OCI-LY1 (cell line): ENCODE measurements around the gene ZP1.
"Not testable (repeated sequence)": the region's sequence is repeated elsewhere in the genome, so short reads cannot be mapped to it uniquely, and the experiment has no call there.

Experiments used
- H2AFZ ChIP-seq: fragments of 200-600 bp; sonication (generic), shearing (Covaris generic); 2 replicates; pipeline ENCODE4 v1.6.0; 2014; ENCODE audit warnings: antibody characterized with exemption, mild to moderate bottlenecking, low read length
- H3F3A ChIP-seq: fragments of 200-600 bp; sonication (generic), shearing (Covaris generic); 2 replicates; pipeline ENCODE4 v1.6.0; 2014; ENCODE audit warnings: mild to moderate bottlenecking, antibody characterized with exemption, low read length, moderate library complexity; ENCODE audit not compliant: insufficient read depth
- H3K27ac ChIP-seq: fragments of 200-600 bp; sonication (generic); 2 replicates; pipeline ENCODE4 v1.5.1; 2014; ENCODE audit warnings: low read length, mixed run types, mild to moderate bottlenecking, low read depth; ENCODE audit not compliant: poor library complexity, severe bottlenecking
- H3K27me3 ChIP-seq: fragments of 200-600 bp; sonication (generic); 2 replicates; pipeline ENCODE4 v1.6.0; 2014; ENCODE audit warnings: antibody characterized with exemption, mild to moderate bottlenecking, low read length, moderate library complexity; ENCODE audit not compliant: insufficient read depth
- H3K36me3 ChIP-seq: fragments of 200-600 bp; sonication (generic); 2 replicates; pipeline ENCODE4 v1.6.1; 2014; ENCODE audit warnings: mild to moderate bottlenecking, antibody characterized with exemption, low read length, moderate library complexity, mixed read lengths; ENCODE audit not compliant: insufficient read depth
- H3K4me1 ChIP-seq: fragments of 200-600 bp; sonication (generic); 2 replicates; pipeline ENCODE4 v1.5.1; 2014; ENCODE audit warnings: mild to moderate bottlenecking, low read length, moderate library complexity; ENCODE audit not compliant: insufficient read depth, severe bottlenecking
- H3K4me2 ChIP-seq: fragments of 200-600 bp; sonication (generic), shearing (Covaris generic); 2 replicates; pipeline ENCODE4 v1.6.1; 2014; ENCODE audit warnings: low read length
- H3K4me3 ChIP-seq: fragments of 200-600 bp; sonication (generic); 2 replicates; pipeline ENCODE4 v1.5.1; 2014; ENCODE audit warnings: low read length, low read depth, mild to moderate bottlenecking, mixed read lengths; ENCODE audit not compliant: poor library complexity, severe bottlenecking
- H3K79me2 ChIP-seq: fragments of 200-600 bp; shearing (Covaris generic); 2 replicates; pipeline ENCODE4 v1.6.1; 2016; ENCODE audit warnings: mixed run types, low read length, mixed read lengths; ENCODE audit not compliant: insufficient read depth
- H3K9ac ChIP-seq: fragments of 200-600 bp; sonication (generic), shearing (Covaris generic); 2 replicates; pipeline ENCODE4 v1.6.1; 2014; ENCODE audit warnings: mild to moderate bottlenecking, low read length, mixed read lengths
- H3K9me2 ChIP-seq: fragments of 200-600 bp; sonication (generic), shearing (Covaris generic); 2 replicates; pipeline ENCODE4 v1.6.1; 2014; ENCODE audit warnings: low read depth, mild to moderate bottlenecking, low read length, mixed read lengths
- H3K9me3 ChIP-seq: fragments of 200-600 bp; shearing (Covaris generic); 2 replicates; pipeline ENCODE4 v1.6.1; 2014; ENCODE audit warnings: low read length, mixed read lengths
- H4K20me1 ChIP-seq: fragments of 200-600 bp; sonication (generic), shearing (Covaris generic); 2 replicates; pipeline ENCODE4 v1.6.0; 2016; ENCODE audit warnings: mild to moderate bottlenecking, low read length; ENCODE audit not compliant: insufficient read depth
- EZH2 ChIP-seq: fragments of 200-600 bp; sonication (generic), shearing (Covaris generic); IDR thresholded peaks from 2 replicates; pipeline ENCODE4 v1.8.0; 2017; ENCODE audit warnings: borderline replicate concordance, mixed run types, mild to moderate bottlenecking, antibody characterized with exemption, low read length, moderate library complexity, mixed read lengths
- TF ChIP-seq, protein P1 (sequence below): fragments of 200-600 bp; sonication (generic), shearing (Covaris generic); IDR thresholded peaks from 2 replicates; pipeline ENCODE4 v1.5.1; 2017; ENCODE audit warnings: mild to moderate bottlenecking, antibody characterized with exemption, low read length, moderate library complexity, mixed read lengths

ZP1 gene, protein sequence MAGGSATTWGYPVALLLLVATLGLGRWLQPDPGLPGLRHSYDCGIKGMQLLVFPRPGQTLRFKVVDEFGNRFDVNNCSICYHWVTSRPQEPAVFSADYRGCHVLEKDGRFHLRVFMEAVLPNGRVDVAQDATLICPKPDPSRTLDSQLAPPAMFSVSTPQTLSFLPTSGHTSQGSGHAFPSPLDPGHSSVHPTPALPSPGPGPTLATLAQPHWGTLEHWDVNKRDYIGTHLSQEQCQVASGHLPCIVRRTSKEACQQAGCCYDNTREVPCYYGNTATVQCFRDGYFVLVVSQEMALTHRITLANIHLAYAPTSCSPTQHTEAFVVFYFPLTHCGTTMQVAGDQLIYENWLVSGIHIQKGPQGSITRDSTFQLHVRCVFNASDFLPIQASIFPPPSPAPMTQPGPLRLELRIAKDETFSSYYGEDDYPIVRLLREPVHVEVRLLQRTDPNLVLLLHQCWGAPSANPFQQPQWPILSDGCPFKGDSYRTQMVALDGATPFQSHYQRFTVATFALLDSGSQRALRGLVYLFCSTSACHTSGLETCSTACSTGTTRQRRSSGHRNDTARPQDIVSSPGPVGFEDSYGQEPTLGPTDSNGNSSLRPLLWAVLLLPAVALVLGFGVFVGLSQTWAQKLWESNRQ

GRCh38 chr11:60866911-60867870 lies at the start of gene ZP1:
ZP1 (plus strand) TSS chr11:60867542; CDS start chr11:60867562, 20 bp downstream.
- no peaks in the 10 kb centered on the region for H3K9me2 ChIP-seq
- no peaks in the 10 kb centered on the region for H3K36me3 ChIP-seq
- no peak within 1 kb of the TSS for H3K4me3 ChIP-seq
- no peak within 1 kb of the TSS for H3K9ac ChIP-seq
- H2AFZ ChIP-seq, result no peak within 1 kb of the TSS
- no peaks in the 10 kb centered on the region for H3K9me3 ChIP-seq
- H3K27me3 ChIP-seq, result peaks cover 3% of the 10 kb centered on the region; the same call in 1 of the 2 replicates
- H3F3A ChIP-seq, result no peaks in the 10 kb centered on the region
- no peaks in the 10 kb centered on the region for H3K4me1 ChIP-seq
- no peak within 1 kb of the TSS for H3K4me2 ChIP-seq
- no peaks in the 10 kb centered on the region for H4K20me1 ChIP-seq
- no peak for TF ChIP-seq EZH2
- H3K27ac ChIP-seq, result no peak within 1 kb of the TSS
- H3K79me2 ChIP-seq, result no peaks in the 10 kb centered on the region

GRCh38 chr11:60818057-60818456 lies 49.3 kb upstream of the ZP1 start:
- H3K4me3 ChIP-seq, result no peak overlapping the region

DNA sequence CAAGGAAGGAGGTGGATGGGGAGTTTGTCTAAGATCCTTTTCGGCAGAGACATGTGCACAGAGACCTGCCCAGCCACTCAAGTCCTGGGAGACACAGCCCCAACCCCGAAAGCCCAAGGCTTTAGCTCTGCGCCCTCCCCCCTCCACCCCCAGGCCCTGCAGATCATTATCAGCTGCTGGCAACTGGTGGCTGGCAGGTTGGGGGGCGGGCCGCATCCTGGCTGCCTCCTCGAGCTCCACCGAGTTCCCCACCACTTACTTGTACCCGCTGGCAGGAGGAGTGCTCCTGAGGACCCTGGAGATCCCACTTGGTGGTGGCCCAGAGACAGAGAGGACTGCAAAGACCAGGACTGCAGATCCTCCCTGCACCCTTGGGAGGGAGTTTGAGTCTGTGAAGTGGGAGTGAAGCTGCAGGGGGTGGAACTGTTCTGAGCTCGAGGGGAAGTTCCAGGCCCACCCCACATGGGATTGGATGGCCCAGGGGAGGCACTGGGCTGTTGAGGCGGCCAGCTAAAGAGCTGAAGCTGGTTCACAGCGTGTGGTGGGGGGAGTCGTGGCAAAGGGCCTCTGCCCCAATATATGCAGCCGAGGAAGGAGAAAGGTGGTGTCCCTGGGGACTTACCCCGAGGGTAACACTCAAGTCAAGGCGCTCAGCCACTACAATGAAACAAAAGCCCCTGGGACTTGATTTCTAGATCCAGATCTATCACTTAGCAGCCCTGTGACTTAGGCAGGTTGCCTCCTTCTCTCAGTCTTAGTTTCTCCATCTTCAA lies 45.3 kb upstream of the ZP1 start:
- H3K4me1 ChIP-seq, result no peaks in the 10 kb centered on the region
- H3K9me3 ChIP-seq, result peaks cover 2% of the 10 kb centered on the region; the same call in 1 of the 2 replicates
- no peaks in the 10 kb centered on the region for H3K36me3 ChIP-seq
- no peaks in the 10 kb centered on the region for H3K9me2 ChIP-seq
- H3K27ac ChIP-seq, result no peak overlapping the region
- no peaks in the 10 kb centered on the region for H3F3A ChIP-seq
- peaks cover 5% of the 10 kb centered on the region; the same call in 1 of the 2 replicates for H3K27me3 ChIP-seq
- no peak overlapping the region for H2AFZ ChIP-seq
- H4K20me1 ChIP-seq, result no peaks in the 10 kb centered on the region
- no peak for TF ChIP-seq EZH2
- TF ChIP-seq, protein P1, sequence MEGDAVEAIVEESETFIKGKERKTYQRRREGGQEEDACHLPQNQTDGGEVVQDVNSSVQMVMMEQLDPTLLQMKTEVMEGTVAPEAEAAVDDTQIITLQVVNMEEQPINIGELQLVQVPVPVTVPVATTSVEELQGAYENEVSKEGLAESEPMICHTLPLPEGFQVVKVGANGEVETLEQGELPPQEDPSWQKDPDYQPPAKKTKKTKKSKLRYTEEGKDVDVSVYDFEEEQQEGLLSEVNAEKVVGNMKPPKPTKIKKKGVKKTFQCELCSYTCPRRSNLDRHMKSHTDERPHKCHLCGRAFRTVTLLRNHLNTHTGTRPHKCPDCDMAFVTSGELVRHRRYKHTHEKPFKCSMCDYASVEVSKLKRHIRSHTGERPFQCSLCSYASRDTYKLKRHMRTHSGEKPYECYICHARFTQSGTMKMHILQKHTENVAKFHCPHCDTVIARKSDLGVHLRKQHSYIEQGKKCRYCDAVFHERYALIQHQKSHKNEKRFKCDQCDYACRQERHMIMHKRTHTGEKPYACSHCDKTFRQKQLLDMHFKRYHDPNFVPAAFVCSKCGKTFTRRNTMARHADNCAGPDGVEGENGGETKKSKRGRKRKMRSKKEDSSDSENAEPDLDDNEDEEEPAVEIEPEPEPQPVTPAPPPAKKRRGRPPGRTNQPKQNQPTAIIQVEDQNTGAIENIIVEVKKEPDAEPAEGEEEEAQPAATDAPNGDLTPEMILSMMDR, result no peak
- H3K79me2 ChIP-seq, result no peaks in the 10 kb centered on the region
- H3K9ac ChIP-seq, result no peak overlapping the region
- H3K4me2 ChIP-seq, result no peak overlapping the region
- no peak overlapping the region for H3K4me3 ChIP-seq

More at GRCh38 chr11:60818057-60818456, 49.3 kb upstream of the ZP1 start:
- TF ChIP-seq, protein P1, result no peak
- TF ChIP-seq EZH2, result no peak
- H3K79me2 ChIP-seq, result no peaks in the 10 kb centered on the region
- no peaks in the 10 kb centered on the region; the same call in 1 of the 2 replicates for H3K27me3 ChIP-seq
- no peaks in the 10 kb centered on the region for H3K4me1 ChIP-seq
- H3K9me3 ChIP-seq, result peaks cover 9% of the 10 kb centered on the region; the same call in 1 of the 2 replicates
- H3K27ac ChIP-seq, result no peak overlapping the region
- no peaks in the 10 kb centered on the region for H3K36me3 ChIP-seq
- H3F3A ChIP-seq, result no peaks in the 10 kb centered on the region
- H3K4me2 ChIP-seq, result no peak overlapping the region
- no peak overlapping the region for H2AFZ ChIP-seq
- no peak overlapping the region for H3K9ac ChIP-seq
- no peaks in the 10 kb centered on the region for H3K9me2 ChIP-seq
- no peaks in the 10 kb centered on the region for H4K20me1 ChIP-seq

- H3K36me3 ChIP-seq, H2AFZ ChIP-seq, H3K4me1 ChIP-seq, H3K9me3 ChIP-seq, H3K4me2 ChIP-seq, H3F3A ChIP-seq, H3K4me3 ChIP-seq, H4K20me1 ChIP-seq, H3K27me3 ChIP-seq, H3K79me2 ChIP-seq, H3K27ac ChIP-seq, H3K9ac ChIP-seq, H3K9me2 ChIP-seq: not testable (repeated sequence)
Measured at GRCh38 chr11:60823745-60824306, 43.5 kb upstream of the ZP1 start.
